GM23338 (cell line): ENCODE measurements around the gene ARL2BP. TPM values are rescaled to one million over a fixed set of nuclear protein-coding genes. Genes with fewer than 3 reads are reported as not detected.

ENCODE experiments used
- ATAC-seq: fragments of 200-7000 bp; cut with Tn5 transposase; 3 replicates; pipeline ENCODE4 v1.9.1; 2020
- DNase-seq: peaks from one replicate; pipeline ENCODE4 v3.0.0-alpha.2; 2015; ENCODE audit warnings: low spot score
- H2AFZ ChIP-seq: fragments of 200-600 bp; sonication (generic); 2 replicates; pipeline ENCODE4 v1.8.0; 2016; ENCODE audit warnings: antibody characterized with exemption, mild to moderate bottlenecking, moderate library complexity
- H3F3A ChIP-seq: fragments of 200-600 bp; sonication (generic); replicated peaks from 2 replicates; pipeline ENCODE4 v1.8.0; 2017; ENCODE audit warnings: antibody characterized with exemption, mixed run types, low read depth
- H3K27ac ChIP-seq: fragments of 200-600 bp; sonication (generic); 2 replicates; pipeline ENCODE4 v1.6.1; 2016; ENCODE audit warnings: low read depth
- H3K27me3 ChIP-seq: fragments of 200-600 bp; sonication (generic); 2 replicates; pipeline ENCODE4 v1.8.0; 2016; ENCODE audit warnings: mild to moderate bottlenecking, mixed run types, moderate library complexity; ENCODE audit not compliant: insufficient read depth
- H3K36me3 ChIP-seq: fragments of 200-600 bp; sonication (generic); 2 replicates; pipeline ENCODE4 v1.8.0; 2016; ENCODE audit warnings: mild to moderate bottlenecking; ENCODE audit not compliant: insufficient read depth
- H3K4me1 ChIP-seq: fragments of 200-600 bp; sonication (generic); 2 replicates; pipeline ENCODE4 v1.8.0; 2016; ENCODE audit warnings: mild to moderate bottlenecking, moderate library complexity; ENCODE audit not compliant: insufficient read depth
- H3K4me2 ChIP-seq: fragments of 200-600 bp; sonication (generic); 2 replicates; pipeline ENCODE4 v1.7.1; 2017; ENCODE audit warnings: mixed run types
- H3K4me3 ChIP-seq: fragments of 200-600 bp; sonication (generic); 2 replicates; pipeline ENCODE4 v1.6.1; 2016; ENCODE audit warnings: mixed run types
- H3K79me2 ChIP-seq: fragments of 200-600 bp; sonication (generic); replicated peaks from 2 replicates; pipeline ENCODE4 v1.8.0; 2017; ENCODE audit warnings: mild to moderate bottlenecking; ENCODE audit not compliant: insufficient read depth
- H3K9me2 ChIP-seq: fragments of 200-600 bp; sonication (generic); 2 replicates; pipeline ENCODE4 v1.8.0; 2017; ENCODE audit not compliant: insufficient read depth
- H4K20me1 ChIP-seq: fragments of 200-600 bp; sonication (generic); replicated peaks from 2 replicates; pipeline ENCODE4 v1.8.0; 2017; ENCODE audit warnings: mild to moderate bottlenecking; ENCODE audit not compliant: insufficient read depth
- H3K27ac Mint-ChIP-seq: 2 replicates; pipeline ENCODE4 v1.8.0; 2020; ENCODE audit warnings: inconsistent platforms, mild to moderate bottlenecking, moderate library complexity, mixed read lengths
- H3K27me3 Mint-ChIP-seq: 3 replicates; pipeline ENCODE4 v1.8.0; 2022; ENCODE audit warnings: low read depth, mild to moderate bottlenecking, moderate library complexity, mixed read lengths, inconsistent platforms; ENCODE audit not compliant: insufficient read depth, poor library complexity
- H3K36me3 Mint-ChIP-seq: 3 replicates; pipeline ENCODE4 v1.8.0; 2021; ENCODE audit warnings: low read depth, mild to moderate bottlenecking, inconsistent platforms, moderate library complexity, mixed read lengths
- H3K4me1 Mint-ChIP-seq: 3 replicates; pipeline ENCODE4 v1.8.0; 2020; ENCODE audit warnings: mild to moderate bottlenecking, inconsistent platforms, mixed read lengths
- H3K4me3 Mint-ChIP-seq: 3 replicates; pipeline ENCODE4 v1.8.0; 2021; ENCODE audit warnings: moderate library complexity, mild to moderate bottlenecking, inconsistent platforms, mixed read lengths
- H3K9me3 Mint-ChIP-seq: 3 replicates; pipeline ENCODE4 v1.8.0; 2020; ENCODE audit warnings: moderate library complexity, mild to moderate bottlenecking, inconsistent platforms, mixed read lengths
- CREB1 ChIP-seq: fragments of 250-450 bp; sonication (Bioruptor Pico); IDR thresholded peaks from 2 replicates; pipeline ENCODE4 v1.5.0; 2020; ENCODE audit warnings: low read depth, mild to moderate bottlenecking, moderate library complexity
- CTCF ChIP-seq, 2 experiments: fragments of 200-600 bp in 1 of 2; sonication (generic) in 1 of 2; conservative IDR thresholded peaks; 2 replicates each; pipeline versions ENCODE4 v1.5.1 to v1.6.1; 2016 to 2017; ENCODE audit warnings: antibody characterized with exemption in 2 of 2, low read depth in 2 of 2, mild to moderate bottlenecking in 2 of 2, moderate library complexity in 1 of 2
- EZH2 ChIP-seq: fragments of 200-600 bp; sonication (generic); IDR thresholded peaks from one replicate; pipeline ENCODE4 v1.8.0; 2017; ENCODE audit warnings: antibody characterized with exemption, mild to moderate bottlenecking, low read depth; ENCODE audit not compliant: unreplicated experiment
- EZH2phosphoT487 ChIP-seq: fragments of 200-600 bp; sonication (generic); IDR thresholded peaks from one replicate; pipeline ENCODE4 v1.8.1; 2018; ENCODE audit warnings: antibody characterized with exemption; ENCODE audit not compliant: unreplicated experiment
- JUNB ChIP-seq: IDR thresholded peaks from one replicate; pipeline ENCODE4 v1.6.1; 2016; ENCODE audit warnings: antibody characterized with exemption; ENCODE audit not compliant: unreplicated experiment
- NANOG ChIP-seq: IDR thresholded peaks from 2 replicates; pipeline ENCODE4 v1.6.1; 2016; ENCODE audit warnings: antibody characterized with exemption, borderline replicate concordance
- POLR2AphosphoS5 ChIP-seq: IDR thresholded peaks from 2 replicates; pipeline ENCODE4 v1.6.1; 2016; ENCODE audit warnings: antibody characterized with exemption, low read depth
- STAT1 ChIP-seq: IDR thresholded peaks from one replicate; pipeline ENCODE4 v1.6.1; 2016; ENCODE audit warnings: antibody characterized with exemption; ENCODE audit not compliant: unreplicated experiment
- ZNF114 ChIP-seq: fragments of 250-450 bp; sonication (Bioruptor Pico); IDR thresholded peaks from 2 replicates; pipeline ENCODE4 v1.5.0; 2020; ENCODE audit warnings: mild to moderate bottlenecking, moderate library complexity
- polyA plus RNA-seq: library from polyadenylated mRNA; unstranded; fragments of >200 nt; fragmentation: Nextera tagmentation; extraction: Ambion mirVana; gene quantifications from 2 replicates; pipeline ENCODE4 v1.2.1, GENCODE V29; 2016
- total RNA-seq: library from RNA; depleted of rRNA; stranded (reverse); fragments of >200 nt; shearing (Covaris generic); gene quantifications from 2 replicates; pipeline ENCODE4 v1.2.3, GENCODE V29; 2014
- TF ChIP-seq, protein P1 (sequence below): IDR thresholded peaks from one replicate; pipeline ENCODE4 v1.6.1; 2018; ENCODE audit warnings: antibody characterized with exemption; ENCODE audit not compliant: unreplicated experiment
- TF ChIP-seq, protein P2 (sequence below): fragments of 250-450 bp; sonication (Bioruptor Pico); IDR thresholded peaks from 2 replicates; pipeline ENCODE4 v1.5.0; 2020; ENCODE audit warnings: mild to moderate bottlenecking, moderate library complexity

The ARL2BP gene
- total and polyA plus RNA-seq, 2 experiments from 2014 or later, result 10.3 to 13.4 TPM

DNA sequence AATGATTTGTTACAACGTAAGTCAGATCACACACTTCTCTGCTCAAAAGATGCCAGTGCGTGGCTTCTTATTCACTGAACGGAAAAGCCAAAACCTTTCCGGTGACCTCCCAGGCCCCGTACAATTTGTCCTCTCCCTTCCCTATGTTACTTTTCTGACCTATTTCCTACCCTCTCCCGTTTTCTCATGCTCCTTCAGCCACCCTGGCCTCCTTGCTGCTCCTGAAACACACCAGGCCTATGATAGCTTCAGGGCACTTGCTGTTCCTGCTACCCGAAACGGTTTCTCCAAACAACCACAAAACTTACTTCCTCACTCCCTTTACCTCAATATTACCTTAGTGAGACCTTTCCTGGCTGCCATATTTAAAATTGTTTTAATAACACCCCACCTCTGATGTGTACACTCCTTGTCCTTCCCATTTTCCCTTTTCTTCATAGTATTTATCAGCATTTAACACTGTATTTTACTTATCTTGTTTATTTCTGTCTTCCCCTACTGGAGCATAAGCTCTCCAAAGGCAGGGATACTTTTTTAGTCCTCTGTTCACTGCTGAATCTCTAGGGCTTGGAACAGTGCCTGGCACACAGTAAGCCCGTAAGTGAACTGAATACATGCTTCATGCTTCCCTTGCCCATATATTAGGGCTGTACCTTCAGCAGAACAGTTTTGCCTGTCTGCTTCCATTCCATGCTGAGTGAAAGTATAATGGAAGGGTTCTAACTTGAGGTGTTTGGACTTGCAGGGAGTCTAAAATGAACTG lies 10.9 kb upstream of the ARL2BP start (continued):
- no peak for TF ChIP-seq CTCF (conservative IDR thresholded peaks at IDR 0.05; ENCODE audit: low read depth in 2 of 2)
- no peak for TF ChIP-seq POLR2AphosphoS5
- no peak for TF ChIP-seq STAT1
- TF ChIP-seq, protein P1, sequence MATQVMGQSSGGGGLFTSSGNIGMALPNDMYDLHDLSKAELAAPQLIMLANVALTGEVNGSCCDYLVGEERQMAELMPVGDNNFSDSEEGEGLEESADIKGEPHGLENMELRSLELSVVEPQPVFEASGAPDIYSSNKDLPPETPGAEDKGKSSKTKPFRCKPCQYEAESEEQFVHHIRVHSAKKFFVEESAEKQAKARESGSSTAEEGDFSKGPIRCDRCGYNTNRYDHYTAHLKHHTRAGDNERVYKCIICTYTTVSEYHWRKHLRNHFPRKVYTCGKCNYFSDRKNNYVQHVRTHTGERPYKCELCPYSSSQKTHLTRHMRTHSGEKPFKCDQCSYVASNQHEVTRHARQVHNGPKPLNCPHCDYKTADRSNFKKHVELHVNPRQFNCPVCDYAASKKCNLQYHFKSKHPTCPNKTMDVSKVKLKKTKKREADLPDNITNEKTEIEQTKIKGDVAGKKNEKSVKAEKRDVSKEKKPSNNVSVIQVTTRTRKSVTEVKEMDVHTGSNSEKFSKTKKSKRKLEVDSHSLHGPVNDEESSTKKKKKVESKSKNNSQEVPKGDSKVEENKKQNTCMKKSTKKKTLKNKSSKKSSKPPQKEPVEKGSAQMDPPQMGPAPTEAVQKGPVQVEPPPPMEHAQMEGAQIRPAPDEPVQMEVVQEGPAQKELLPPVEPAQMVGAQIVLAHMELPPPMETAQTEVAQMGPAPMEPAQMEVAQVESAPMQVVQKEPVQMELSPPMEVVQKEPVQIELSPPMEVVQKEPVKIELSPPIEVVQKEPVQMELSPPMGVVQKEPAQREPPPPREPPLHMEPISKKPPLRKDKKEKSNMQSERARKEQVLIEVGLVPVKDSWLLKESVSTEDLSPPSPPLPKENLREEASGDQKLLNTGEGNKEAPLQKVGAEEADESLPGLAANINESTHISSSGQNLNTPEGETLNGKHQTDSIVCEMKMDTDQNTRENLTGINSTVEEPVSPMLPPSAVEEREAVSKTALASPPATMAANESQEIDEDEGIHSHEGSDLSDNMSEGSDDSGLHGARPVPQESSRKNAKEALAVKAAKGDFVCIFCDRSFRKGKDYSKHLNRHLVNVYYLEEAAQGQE, result no peak
- TF ChIP-seq CREB1, result no peak
- no peak for TF ChIP-seq EZH2phosphoT487
- no peak for TF ChIP-seq JUNB

GRCh38 chr16:57234707-57235092 lies 10.4 kb upstream of the ARL2BP start:
- Histone ChIP-seq H3K9me2 (no peaks in the 10 kb centered on the region), H3F3A (no peaks in the 10 kb centered on the region), H3K4me2 (no peak overlapping the region), H3K27me3 (no peaks in the 10 kb centered on the region), H3K4me3 (no peak overlapping the region), H3K27ac (no peak overlapping the region), H3K79me2 (no peaks in the 10 kb centered on the region), H3K36me3 (peaks cover 25% of the 10 kb centered on the region), H3K4me1 (no peaks in the 10 kb centered on the region), H2AFZ (no peak overlapping the region), H4K20me1 (no peaks in the 10 kb centered on the region; the same call in 1 of the 2 replicates)
- Mint-ChIP-seq H3K27ac (no peak overlapping the region), H3K9me3 (no peaks in the 10 kb centered on the region), H3K36me3 (peaks cover 55% of the 10 kb centered on the region), H3K4me3 (no peak overlapping the region), H3K27me3 (peaks cover 1% of the 10 kb centered on the region), H3K4me1 (no peaks in the 10 kb centered on the region)
- ATAC-seq (no peak), DNase-seq (no peak)
- TF ChIP-seq NANOG, result no peak
- TF ChIP-seq STAT1, result no peak
- no peak for TF ChIP-seq EZH2
- TF ChIP-seq ZNF114, result no peak
- TF ChIP-seq, protein P2, sequence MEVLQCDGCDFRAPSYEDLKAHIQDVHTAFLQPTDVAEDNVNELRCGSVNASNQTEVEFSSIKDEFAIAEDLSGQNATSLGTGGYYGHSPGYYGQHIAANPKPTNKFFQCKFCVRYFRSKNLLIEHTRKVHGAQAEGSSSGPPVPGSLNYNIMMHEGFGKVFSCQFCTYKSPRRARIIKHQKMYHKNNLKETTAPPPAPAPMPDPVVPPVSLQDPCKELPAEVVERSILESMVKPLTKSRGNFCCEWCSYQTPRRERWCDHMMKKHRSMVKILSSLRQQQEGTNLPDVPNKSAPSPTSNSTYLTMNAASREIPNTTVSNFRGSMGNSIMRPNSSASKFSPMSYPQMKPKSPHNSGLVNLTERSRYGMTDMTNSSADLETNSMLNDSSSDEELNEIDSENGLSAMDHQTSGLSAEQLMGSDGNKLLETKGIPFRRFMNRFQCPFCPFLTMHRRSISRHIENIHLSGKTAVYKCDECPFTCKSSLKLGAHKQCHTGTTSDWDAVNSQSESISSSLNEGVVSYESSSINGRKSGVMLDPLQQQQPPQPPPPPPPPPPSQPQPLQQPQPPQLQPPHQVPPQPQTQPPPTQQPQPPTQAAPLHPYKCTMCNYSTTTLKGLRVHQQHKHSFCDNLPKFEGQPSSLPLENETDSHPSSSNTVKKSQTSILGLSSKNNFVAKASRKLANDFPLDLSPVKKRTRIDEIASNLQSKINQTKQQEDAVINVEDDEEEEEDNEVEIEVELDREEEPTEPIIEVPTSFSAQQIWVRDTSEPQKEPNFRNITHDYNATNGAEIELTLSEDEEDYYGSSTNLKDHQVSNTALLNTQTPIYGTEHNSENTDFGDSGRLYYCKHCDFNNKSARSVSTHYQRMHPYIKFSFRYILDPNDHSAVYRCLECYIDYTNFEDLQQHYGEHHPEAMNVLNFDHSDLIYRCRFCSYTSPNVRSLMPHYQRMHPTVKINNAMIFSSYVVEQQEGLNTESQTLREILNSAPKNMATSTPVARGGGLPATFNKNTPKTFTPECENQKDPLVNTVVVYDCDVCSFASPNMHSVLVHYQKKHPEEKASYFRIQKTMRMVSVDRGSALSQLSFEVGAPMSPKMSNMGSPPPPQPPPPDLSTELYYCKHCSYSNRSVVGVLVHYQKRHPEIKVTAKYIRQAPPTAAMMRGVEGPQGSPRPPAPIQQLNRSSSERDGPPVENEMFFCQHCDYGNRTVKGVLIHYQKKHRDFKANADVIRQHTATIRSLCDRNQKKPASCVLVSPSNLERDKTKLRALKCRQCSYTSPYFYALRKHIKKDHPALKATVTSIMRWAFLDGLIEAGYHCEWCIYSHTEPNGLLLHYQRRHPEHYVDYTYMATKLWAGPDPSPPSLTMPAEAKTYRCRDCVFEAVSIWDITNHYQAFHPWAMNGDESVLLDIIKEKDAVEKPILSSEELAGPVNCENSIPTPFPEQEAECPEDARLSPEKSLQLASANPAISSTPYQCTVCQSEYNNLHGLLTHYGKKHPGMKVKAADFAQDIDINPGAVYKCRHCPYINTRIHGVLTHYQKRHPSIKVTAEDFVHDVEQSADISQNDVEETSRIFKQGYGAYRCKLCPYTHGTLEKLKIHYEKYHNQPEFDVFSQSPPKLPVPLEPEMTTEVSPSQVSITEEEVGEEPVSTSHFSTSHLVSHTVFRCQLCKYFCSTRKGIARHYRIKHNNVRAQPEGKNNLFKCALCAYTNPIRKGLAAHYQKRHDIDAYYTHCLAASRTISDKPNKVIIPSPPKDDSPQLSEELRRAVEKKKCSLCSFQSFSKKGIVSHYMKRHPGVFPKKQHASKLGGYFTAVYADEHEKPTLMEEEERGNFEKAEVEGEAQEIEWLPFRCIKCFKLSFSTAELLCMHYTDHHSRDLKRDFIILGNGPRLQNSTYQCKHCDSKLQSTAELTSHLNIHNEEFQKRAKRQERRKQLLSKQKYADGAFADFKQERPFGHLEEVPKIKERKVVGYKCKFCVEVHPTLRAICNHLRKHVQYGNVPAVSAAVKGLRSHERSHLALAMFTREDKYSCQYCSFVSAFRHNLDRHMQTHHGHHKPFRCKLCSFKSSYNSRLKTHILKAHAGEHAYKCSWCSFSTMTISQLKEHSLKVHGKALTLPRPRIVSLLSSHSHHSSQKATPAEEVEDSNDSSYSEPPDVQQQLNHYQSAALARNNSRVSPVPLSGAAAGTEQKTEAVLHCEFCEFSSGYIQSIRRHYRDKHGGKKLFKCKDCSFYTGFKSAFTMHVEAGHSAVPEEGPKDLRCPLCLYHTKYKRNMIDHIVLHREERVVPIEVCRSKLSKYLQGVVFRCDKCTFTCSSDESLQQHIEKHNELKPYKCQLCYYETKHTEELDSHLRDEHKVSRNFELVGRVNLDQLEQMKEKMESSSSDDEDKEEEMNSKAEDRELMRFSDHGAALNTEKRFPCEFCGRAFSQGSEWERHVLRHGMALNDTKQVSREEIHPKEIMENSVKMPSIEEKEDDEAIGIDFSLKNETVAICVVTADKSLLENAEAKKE (CRISPR knock-in tag), result no peak
